ENCODE results near the gene TTC17. TPM values are rescaled to one million over a fixed set of nuclear protein-coding genes. Genes with fewer than 3 reads are reported as not detected.
A peak's percentile ranks its signal among the peaks of the same experiment; 100 is the strongest.
"Not testable (repeated sequence)": the region's sequence is repeated elsewhere in the genome, so short reads cannot be mapped to it uniquely, and the experiment has no call there.

Gene TTC17
- total RNA-seq, 1 donor from 2014 or later: 94.4 TPM

DNA sequence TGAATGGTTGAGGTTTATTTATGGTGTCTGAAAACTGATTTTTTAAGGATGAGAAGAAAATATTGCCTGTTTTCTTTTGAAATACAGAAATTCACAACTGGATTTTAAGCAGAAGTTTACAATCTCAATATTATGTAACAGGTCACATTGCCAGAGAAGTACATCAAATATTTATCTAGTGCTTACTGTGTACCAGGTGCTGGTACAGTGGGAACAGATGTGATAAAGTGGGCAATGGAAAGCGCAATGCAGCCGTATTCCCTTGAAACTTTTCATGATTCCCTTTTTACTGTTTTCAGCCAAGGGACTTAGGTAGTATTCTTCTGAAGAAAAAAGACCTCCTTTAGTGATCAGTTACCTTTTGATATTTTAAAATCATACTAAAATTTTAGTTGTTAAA is 49.6 kb downstream of the TTC17 start:
- H3K9me3 ChIP-seq: no peaks in the 10 kb centered on the region
- no peaks in the 10 kb centered on the region for H3K4me1 ChIP-seq
- intact Hi-C loops (cut with DNase I): no loop called here
- H3K27ac ChIP-seq: no peak overlapping the region
- peaks cover 92% of the 10 kb centered on the region for H3K36me3 ChIP-seq
- no peaks in the 10 kb centered on the region for H3K27me3 ChIP-seq
- ATAC-seq: peak; percentile 67
- TF ChIP-seq, protein P1, sequence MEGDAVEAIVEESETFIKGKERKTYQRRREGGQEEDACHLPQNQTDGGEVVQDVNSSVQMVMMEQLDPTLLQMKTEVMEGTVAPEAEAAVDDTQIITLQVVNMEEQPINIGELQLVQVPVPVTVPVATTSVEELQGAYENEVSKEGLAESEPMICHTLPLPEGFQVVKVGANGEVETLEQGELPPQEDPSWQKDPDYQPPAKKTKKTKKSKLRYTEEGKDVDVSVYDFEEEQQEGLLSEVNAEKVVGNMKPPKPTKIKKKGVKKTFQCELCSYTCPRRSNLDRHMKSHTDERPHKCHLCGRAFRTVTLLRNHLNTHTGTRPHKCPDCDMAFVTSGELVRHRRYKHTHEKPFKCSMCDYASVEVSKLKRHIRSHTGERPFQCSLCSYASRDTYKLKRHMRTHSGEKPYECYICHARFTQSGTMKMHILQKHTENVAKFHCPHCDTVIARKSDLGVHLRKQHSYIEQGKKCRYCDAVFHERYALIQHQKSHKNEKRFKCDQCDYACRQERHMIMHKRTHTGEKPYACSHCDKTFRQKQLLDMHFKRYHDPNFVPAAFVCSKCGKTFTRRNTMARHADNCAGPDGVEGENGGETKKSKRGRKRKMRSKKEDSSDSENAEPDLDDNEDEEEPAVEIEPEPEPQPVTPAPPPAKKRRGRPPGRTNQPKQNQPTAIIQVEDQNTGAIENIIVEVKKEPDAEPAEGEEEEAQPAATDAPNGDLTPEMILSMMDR (IDR thresholded peaks at IDR 0.05): no peak
- no peak for DNase-seq
- no peak overlapping the region for H3K4me3 ChIP-seq

DNA sequence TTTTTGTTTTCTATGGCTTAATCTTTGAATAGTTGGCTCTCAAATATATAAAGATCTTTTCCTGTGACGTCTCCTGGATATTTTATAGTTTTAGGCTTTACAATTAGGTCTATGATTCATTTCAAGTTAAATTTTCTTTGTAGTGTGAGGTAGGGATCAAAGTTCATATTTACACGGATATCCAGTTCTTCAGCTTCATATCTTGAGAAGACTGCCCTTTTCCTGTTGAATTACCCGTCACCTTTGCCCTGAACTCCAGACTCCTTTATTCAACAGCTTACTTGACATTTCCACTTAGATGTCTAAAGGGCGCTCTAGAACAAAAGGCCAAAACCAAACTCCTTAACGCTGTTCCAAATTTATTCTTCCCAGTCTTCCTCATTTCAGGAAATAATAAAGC is 51.7 kb downstream of the TTC17 start:
- TF ChIP-seq, protein P1 (IDR thresholded peaks at IDR 0.05): no peak
- ATAC-seq: no peak
- peaks cover 90% of the 10 kb centered on the region for H3K36me3 ChIP-seq

DNA sequence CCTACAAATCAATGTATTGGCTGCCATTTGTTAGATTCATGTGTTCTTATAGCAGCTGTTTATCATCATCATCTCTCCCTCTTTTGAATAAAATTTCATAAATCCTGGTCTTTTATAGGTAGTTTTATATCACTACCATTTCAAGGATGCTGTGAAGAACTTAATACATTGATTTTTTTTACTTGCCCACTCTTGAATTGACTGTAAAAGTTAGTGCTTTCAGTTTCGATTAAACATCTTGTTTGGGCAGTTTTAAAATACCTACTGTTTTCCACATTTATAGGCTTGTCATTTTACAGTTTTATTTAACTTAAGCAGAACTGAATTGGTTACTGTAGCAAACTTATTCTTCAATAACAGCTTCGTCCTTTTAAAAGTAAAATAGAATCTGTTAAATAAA is 59.5 kb downstream of the TTC17 start:
- Histone ChIP-seq H3K27me3 (no peaks in the 10 kb centered on the region), H3K4me1 (no peaks in the 10 kb centered on the region), H3K36me3 (peaks cover 34% of the 10 kb centered on the region), H3K27ac (no peak overlapping the region), H3K4me3 (no peak overlapping the region), H3K9me3 (no peaks in the 10 kb centered on the region)
- TF ChIP-seq, protein P1 (IDR thresholded peaks at IDR 0.05): no peak
- ATAC-seq: no peak
- DNase-seq: no peak
- intact Hi-C loops (cut with DNase I): no loop called here

More for the DNA sequence above, 51.7 kb downstream of the TTC17 start:
- H3K4me1 ChIP-seq: no peaks in the 10 kb centered on the region
- intact Hi-C loops (cut with DNase I): no loop called here
- H3K4me3 ChIP-seq: no peak overlapping the region
- no peak for DNase-seq
- H3K27me3 ChIP-seq: no peaks in the 10 kb centered on the region
- H3K27ac ChIP-seq: no peak overlapping the region
- no peaks in the 10 kb centered on the region for H3K9me3 ChIP-seq

DNA sequence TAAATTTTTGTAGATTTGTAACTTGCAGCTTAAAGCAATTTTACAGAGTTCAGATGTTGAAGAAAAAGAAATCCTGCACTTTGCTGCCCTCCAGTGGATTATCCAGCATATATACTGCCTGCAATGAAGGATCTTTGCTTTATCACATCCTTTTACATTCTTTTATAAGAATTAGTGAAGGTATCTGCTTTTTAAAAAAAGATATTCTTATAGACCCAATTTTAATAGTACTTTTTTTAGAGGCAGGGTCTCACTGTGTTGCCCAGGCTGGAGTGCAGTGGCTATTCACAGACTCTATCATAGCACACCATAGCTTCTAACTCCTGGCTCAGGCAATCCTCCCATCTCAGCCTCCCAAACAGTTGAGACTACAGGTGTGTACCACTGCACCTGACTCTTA is 60.7 kb downstream of the TTC17 start:
- Histone ChIP-seq H3K27ac (no peak overlapping the region), H3K9me3 (no peaks in the 10 kb centered on the region), H3K4me3 (no peak overlapping the region), H3K36me3 (peaks cover 26% of the 10 kb centered on the region), H3K4me1 (no peaks in the 10 kb centered on the region), H3K27me3 (no peaks in the 10 kb centered on the region)
- DNase-seq: no peak
- TF ChIP-seq, protein P1 (IDR thresholded peaks at IDR 0.05): peak; percentile 71
- intact Hi-C loops (cut with DNase I): no loop called here
- peak; percentile 68 for ATAC-seq

DNA sequence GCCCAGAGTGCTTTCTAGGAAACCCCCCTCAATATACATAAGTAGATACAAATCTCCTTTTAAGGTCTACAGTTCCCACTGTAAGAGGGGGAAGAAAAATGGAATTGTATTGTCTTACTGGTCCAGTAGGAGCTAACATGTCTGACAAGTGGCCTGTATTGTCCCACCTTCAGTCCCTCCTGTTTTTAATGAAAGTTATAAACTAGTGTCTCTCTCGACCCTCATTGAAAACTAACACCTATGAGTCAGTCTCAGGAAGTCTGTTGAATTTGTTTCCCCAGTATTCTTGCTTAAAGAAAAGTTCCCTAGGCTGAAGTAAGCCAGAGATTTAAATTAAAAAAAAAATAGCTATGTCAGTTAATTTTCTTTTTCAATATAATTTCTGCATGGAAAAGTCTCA is 69.3 kb downstream of the TTC17 start:
- Histone ChIP-seq H3K27me3 (no peaks in the 10 kb centered on the region), H3K4me3 (no peak overlapping the region), H3K9me3 (no peaks in the 10 kb centered on the region), H3K36me3 (peaks cover 20% of the 10 kb centered on the region), H3K27ac (no peak overlapping the region), H3K4me1 (no peaks in the 10 kb centered on the region)
- intact Hi-C loops (cut with DNase I): no loop called here
- ATAC-seq: no peak
- DNase-seq: no peak
- TF ChIP-seq, protein P1 (IDR thresholded peaks at IDR 0.05): no peak

DNA sequence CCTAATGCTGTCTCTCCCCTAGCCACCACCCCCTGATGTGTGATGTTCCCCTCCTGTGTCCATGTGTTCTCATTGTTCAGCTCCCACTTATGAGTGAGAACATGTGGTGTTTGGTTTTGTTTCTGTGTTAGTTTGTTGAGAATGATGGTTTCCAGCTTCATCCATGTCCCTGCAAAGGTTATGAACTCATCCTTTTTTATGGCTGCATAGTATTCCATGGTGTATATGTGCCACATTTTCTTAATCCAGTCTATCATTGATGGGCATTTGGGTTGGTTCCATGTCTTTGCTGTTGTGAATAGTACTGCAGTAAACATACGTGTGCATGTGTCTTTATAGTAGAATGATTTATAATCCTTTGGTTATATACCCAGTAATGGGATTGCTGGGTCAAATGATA is 72.2 kb downstream of the TTC17 start:
- H3K27ac ChIP-seq; ATAC-seq; H3K27me3 ChIP-seq; intact Hi-C loops (cut with DNase I); H3K4me1 ChIP-seq; H3K4me3 ChIP-seq; H3K9me3 ChIP-seq; DNase-seq: not testable (repeated sequence)
- H3K36me3 ChIP-seq: peaks cover 20% of the 10 kb centered on the region

All from upper lobe of right lung (tissue), 1 donor.